T-helper 2 cell (primary cell): ENCODE results near the gene MAJIN.
"Not testable (repeated sequence)": the region's sequence is repeated elsewhere in the genome, so short reads cannot be mapped to it uniquely, and the experiment has no call there.

ENCODE experiments used
- DNase-seq, 5 experiments: peaks; one replicate each; pipeline versions ENCODE4 v3.0.0 to v3.0.0-alpha.2; 2012 to 2022
- total RNA-seq, 2 donors: gene quantifications; one replicate each; lab custom pipeline; 2026; lab: John Stamatoyannopoulos, UW

The MAJIN gene
- 0.27 to 0.31 reads per million in 2 donors for total RNA-seq

DNA sequence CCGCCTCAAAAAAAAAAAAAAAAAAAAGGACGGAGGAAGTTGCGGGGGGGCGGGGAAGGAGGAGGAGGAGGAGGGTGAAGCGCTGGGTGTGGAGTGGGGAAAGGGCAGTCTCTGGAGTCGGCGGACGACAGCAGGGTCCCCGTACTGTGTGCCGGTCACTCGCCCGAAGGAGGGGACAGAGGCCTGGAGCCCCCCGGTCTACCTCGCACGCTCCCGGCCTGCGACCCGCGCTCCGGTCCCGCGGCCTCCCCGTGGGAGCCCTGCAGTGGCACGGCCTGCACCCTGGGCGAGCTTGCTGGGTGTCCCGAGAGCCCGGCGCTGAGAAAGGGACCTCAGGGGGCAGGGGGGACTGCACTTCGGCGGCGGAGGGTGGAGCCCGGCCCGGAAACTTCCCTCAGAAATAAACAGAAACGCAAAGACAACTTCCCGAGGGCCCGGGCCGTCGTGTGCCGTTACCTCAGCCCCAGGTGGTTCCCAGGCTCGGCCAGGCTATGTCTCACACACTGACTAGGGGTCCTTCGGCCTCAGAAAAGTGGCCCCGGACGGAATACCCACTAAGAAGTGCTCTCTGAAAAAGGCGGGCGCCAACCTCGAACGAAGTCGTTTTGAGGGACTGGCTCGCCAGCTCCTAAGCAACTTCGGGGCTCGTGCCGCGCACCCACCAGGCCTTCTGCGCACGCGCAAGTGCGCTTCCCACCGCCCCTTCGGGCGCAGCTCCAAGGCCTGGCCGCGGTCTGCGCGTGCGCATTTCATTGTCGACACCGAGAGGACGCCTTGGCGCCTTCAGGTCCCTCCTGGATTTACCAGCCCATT, at the start of gene MAJIN:
Gene MAJIN (minus strand): TSS at position 688 of the 813 bp plus-strand sequence. CDS start 12,703 bp downstream, outside the sequence.
- DNase-seq, result peak; percentile 72 to 86 (median 77)

DNA sequence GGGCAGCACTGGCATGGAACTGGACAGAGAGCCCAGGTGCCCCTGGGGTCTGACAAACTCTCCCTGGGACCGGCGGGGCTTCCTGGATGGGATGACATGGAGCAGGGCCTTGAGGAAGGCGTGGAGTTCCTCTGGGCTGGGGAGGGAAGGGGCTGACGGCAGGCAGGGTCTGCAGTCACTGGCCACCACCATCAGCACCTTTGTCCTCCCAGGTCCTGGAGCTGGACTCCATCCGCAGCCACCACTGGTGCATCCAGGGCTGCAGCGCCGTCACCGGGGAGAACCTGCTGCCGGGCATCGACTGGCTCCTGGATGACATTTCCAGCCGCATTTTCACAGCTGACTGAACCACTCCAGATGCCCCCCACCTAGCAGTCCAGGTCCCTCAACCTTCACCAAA, 49.6 kb upstream of the MAJIN start:
- DNase-seq, result no peak

- no peak for DNase-seq
Measured at GRCh38 chr11:65021003-65021402, 49.1 kb upstream of the MAJIN start.

- DNase-seq, result no peak
Measured at GRCh38 chr11:65019824-65020223, 47.9 kb upstream of the MAJIN start.

- no peak for DNase-seq
Measured at GRCh38 chr11:65017937-65018336, 46.0 kb upstream of the MAJIN start.

DNA sequence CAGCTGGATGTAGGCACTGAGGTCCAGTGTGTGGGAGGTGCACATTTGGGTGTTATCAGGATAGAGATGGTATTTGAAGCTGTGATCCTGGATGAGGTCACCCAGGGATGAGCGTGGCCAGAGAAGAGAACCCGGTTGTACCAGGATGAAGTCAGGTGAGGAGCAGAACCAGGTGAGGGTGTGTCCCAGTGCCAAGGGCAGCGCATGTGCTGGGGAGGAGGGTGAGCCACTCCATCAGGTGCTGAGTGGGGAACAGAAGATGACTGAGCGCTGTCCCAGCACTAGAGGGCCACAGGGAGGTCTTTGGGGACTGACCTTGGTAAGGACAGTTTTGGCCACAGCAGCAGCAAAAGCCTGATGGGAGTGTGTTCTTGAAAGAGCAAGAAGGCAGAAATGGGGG, 44.8 kb upstream of the MAJIN start:
- DNase-seq, result no peak

DNA sequence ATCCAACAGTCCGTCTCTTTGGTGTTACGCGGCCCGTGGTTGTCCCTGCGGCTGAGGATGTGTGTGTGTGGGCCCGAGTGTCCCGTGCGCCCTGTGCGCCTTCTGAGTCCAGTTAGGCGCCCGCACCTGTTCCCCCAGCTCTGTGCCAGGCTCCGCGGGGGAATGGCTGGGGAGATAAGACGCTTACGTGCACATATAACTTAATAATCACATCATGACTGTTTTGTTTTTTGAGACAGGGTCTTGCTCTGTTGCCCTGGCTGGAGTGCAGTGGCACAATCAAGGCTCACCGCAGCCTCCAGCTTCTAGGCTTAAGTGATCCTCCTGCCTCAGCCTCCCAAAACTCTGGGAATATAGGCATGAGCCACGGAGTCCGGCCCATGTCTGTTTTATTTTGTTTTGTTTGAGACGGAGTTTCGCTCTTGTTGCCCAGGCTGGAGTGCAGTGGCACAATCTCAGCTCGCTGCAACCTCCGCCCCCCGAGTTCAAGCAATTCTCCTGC, 42.9 kb upstream of the MAJIN start:
- no peak for DNase-seq

DNA sequence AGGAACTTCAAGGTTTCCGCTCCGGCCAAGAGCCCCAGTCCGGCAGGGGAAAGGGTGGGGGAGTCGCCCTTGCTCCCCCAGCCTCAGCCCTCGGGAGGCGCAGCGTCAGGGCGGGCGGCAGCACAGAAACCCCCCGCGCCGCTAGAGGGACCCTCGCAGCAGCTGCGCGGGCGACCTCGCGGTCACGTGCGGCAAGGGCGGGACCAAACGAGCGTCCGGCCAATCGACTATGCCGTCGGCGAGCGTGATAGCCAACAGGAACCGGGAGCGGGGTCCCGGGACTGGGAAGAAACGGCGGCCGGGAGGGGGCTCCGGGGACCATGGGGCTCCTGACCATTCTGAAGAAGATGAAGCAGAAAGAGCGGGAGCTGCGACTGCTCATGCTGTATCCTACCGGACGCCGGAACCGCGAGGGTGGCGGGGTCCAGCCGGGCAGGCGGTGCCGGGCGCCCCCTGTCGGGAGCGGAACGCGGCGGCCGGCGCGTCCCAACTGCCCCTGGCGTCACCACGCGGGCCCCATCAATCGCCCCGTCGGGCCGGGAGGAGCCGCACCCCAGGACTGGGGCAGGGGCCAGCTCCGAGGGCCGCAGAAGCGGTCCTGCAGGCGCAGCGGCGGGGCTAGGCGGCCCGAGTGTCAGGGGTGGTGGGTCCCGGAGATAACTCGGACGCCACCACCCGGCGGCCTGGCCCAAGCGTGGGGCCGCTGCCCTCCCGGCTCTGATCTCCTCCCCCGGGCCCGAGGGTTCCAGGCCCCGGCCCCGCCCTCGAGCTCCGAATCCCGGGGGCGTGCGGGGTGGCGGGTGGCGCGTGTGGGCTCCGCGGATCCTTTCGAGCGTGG, 42.2 kb upstream of the MAJIN start, which contains the start of gene ARL2:
Gene ARL2 (plus strand): TSS at position 273 of the 838 bp plus-strand sequence. CDS start 48 bp downstream, at position 321.
- DNase-seq, result peak; percentile 73 to 91 (median 81)

DNA sequence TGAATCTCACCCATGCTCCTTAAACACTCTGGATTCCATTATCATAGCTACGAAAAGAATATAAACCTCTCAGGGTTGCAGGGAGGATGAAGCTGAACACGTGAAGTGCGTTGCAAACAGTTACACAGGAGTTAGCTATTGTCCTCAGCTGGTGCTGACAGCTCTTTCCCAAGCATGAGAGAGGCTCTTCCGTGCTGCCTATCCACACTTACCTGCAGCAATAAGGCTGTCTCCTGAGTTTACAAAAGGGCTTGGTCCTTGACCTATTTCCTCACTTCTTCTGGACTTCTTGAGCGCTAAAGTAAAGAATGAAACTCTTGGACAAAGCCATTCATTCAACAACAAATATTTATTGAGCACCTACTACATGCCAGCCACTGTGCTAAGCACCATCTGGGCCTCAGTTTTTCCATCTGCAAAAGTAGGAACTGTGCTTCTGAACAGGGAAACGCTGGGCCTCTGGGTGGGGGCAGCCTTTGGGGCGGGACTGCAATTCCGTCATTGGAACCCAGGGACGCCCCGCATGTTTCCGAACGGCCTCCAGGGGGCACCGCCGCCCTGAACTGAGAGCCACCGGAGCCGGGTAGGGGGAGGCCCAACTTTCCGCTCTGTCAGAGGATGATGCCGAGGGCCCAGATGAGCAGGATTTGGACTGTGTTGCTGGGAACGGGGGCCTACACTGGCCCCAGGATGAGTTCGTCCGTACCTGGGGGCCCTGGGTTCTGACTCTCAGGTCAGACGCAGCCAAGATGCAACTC, 41.4 kb upstream of the MAJIN start:
- peak; percentile 73 to 93 (median 85) for DNase-seq

DNA sequence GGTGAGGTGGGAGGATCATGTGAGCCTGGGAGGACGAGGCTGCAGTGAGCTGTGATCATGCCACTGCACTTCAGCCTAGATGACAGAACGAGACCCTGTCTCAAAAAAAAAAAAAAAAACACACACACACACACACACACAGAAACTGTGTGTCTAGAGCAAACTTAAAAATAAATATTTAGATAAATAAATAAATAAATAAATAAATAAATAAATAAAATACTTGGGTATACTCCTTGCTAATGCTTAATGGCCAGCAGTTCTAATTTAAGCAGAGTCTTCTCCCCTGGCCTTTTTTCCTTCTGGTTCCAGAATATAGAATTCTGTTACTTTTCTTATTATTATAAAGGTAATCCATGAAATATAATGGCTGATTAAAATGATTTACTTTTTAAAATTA, 37.0 kb upstream of the MAJIN start:
- no peak for DNase-seq

DNA sequence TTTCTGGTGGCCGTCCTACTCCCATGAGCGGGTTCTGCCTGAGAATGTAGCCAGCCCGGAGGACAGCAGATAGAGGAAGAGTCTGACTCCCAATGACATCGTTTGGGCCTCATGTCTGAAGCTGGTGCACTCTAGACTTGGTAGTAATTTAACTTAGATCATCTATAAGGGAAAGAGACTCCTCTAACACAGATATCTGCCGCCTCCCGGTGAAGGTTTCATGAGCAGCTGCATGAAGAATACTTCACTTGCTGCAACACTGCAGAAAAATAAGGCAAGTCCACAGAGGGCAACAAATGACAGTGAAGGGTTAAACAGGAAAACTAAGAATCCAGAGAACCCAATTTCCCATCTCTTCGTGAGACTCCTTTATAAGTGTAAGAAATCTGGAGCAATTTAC, 36.1 kb upstream of the MAJIN start:
- no peak for DNase-seq

GRCh38 chr11:65003968-65004367, 32.1 kb upstream of the MAJIN start:
- DNase-seq, result not testable (repeated sequence)

GRCh38 chr11:65003282-65003681, 31.4 kb upstream of the MAJIN start:
- DNase-seq, result no peak

DNA sequence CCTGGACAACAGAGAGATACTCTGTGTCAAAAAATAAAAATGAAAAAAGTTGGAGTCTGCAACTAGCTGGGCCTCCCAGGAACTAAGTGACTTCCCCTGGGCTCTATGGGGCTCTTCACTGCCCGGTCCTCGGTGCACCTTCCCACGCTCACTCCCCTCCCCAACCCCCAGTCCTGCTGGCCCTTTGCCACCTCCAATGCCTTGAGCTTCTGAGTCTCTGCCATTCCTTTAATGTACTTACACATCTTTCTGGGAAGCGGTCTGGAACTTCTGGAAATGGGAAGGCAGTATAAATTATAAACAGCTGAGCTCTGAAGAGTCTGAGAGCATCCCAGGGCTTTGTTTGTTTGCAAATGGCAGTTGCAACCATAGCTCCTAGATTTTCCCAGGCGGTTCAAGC, 30.8 kb upstream of the MAJIN start:
- no peak for DNase-seq

- no peak for DNase-seq
Measured at GRCh38 chr11:64999478-64999877, 27.6 kb upstream of the MAJIN start.

DNA sequence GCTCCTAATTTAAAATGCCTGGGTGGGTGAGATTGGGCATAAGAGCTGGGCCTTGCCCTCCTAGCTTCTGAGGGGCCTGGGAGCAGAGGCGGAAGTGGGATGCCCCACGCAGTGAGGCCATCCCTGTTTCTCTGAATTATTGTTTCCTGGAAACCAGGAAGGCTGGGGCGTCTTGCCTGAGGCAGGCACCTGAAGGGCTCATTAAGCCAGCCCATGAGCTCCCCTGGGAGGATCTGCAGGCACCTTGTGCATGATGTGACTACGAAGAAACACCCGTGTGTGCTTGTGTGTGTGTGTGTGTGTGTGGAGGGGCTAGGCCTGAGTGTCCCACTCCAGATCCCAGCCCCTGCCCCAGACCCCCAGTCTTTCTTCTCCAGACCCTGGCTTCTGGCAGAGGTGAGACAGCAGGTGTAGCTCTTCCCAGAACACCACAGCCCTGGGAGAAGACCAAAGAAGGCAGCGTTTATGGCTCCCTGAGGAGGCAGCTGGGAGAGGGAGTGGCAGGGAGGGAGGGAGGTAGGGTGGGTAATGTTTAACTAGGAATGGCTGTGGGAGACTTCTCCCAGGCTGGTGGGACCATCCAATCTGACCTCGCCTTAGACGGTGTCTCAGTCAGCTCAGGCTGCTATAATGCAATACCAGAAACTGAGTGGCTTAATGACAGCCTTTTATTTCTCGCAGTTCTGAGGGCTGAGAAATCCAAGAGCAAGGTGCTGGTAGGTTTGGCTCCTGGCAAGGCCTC, 27.0 kb upstream of the MAJIN start:
- no peak for DNase-seq

GRCh38 chr11:64998141-64998540, 26.2 kb upstream of the MAJIN start:
- DNase-seq, result peak in 1 of 5 experiments; percentile 25

GRCh38 chr11:64996710-64997380, 24.9 kb upstream of the MAJIN start, which contains the start of gene BATF2:
Gene BATF2 (minus strand): TSS chr11:64996971. CDS start chr11:64996914, 57 bp downstream.
- no peak for DNase-seq

DNA sequence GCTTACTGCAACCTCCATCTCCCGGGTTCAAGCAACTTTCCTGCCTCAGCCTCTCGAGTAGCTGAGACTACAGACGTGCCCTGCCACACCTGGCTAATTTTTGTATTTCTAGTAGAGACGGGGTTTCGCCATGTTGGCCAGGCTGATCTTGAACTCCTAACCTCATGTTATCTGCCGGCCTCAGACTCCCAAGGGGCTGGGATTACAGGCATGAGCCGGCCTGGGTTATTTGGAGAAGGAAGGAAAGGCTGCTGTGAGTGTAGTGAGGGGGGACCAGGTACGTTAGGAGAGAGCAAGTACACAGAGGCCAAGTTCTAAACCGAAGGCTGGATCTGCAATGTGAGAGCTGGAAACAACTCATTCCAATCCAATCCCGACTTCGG, 24.4 kb upstream of the MAJIN start:
- no peak for DNase-seq

DNA sequence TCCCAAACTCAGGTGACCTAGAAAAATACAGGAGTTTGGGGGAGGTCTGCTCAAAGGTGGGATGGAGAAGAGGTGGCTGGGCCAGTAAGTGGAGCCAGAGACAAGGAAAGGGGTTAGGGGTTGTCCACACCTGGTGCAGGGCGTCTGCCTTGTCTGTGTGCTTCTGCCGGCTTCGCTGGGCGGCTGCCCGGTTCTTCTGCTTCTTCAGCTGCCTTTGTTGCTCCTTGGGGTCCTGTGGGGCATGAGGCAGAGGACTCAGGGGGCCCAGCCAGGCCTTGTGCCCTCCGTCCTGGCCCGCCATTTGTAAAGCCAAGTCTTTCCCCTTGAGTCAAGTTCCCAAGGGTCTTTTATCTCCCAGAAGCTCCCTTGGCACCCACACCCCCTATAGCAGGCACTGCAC, 22.4 kb upstream of the MAJIN start:
- DNase-seq, result no peak
